Measurements from ENCODE around the gene STXBP4.

STXBP4 gene

DNA sequence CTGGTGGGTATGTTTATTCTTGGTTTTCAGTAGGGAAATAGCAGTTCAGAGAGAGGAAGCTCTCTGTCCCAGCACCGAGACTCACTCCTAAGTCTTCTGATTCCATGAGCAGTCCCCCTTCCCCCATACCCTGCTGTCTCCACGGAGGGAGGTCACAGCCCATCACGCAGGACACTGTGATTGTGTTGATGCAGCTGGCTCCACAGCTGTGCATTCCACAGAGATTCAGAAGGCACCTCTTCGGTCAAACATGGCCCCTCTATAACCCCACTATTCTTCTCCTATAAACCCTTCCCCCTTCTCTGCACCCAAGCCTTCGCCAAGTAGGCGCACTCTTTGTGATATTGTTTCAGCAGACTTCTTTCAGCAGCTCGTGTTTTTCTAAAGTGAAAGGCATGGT is 191.9 kb downstream of the STXBP4 start:
- TF ChIP-seq, protein P1, sequence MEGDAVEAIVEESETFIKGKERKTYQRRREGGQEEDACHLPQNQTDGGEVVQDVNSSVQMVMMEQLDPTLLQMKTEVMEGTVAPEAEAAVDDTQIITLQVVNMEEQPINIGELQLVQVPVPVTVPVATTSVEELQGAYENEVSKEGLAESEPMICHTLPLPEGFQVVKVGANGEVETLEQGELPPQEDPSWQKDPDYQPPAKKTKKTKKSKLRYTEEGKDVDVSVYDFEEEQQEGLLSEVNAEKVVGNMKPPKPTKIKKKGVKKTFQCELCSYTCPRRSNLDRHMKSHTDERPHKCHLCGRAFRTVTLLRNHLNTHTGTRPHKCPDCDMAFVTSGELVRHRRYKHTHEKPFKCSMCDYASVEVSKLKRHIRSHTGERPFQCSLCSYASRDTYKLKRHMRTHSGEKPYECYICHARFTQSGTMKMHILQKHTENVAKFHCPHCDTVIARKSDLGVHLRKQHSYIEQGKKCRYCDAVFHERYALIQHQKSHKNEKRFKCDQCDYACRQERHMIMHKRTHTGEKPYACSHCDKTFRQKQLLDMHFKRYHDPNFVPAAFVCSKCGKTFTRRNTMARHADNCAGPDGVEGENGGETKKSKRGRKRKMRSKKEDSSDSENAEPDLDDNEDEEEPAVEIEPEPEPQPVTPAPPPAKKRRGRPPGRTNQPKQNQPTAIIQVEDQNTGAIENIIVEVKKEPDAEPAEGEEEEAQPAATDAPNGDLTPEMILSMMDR (IDR thresholded peaks at IDR 0.05; ENCODE audit: borderline replicate concordance, control extremely low read depth, extremely low read depth, insufficient read depth, missing control alignments), result no peak

DNA sequence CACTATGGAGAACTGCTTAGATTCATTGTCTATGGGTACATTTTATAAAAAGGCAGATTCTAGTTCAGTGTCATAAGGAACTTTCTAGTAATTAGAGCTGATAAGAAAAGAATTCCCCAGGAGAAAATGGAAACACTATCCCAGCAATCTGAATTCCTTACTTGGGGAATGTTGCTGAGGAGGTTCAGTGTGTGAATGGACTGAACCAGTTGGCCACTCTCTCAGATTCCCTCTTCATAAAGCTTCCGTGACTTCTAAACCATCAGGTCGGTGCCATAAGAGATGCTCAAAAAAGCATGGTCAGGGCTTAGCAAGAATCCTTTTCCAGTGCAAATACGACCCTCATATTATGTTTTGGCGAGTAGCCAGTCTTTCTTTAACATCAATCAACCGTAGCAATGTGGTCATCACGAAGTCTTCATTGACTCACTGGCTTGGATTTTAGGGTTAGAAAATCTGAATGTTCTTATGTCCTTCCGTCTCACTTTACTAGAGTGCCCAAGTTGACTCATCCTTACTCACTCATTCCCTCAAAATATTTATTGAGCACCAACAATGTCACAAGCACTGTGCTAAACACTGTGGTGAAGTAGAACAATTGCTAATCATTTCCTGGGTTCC is 193.5 kb downstream of the STXBP4 start:
- DNase-seq (ENCODE audit: low spot score), result no peak
- TF ChIP-seq, protein P1 (IDR thresholded peaks at IDR 0.05; ENCODE audit: borderline replicate concordance, control extremely low read depth, extremely low read depth, insufficient read depth, missing control alignments), result no peak
- in situ Hi-C loops (cut with MboI; ENCODE audit: low sequenced_read_pairs, unreplicated experiment), result no loop called here

More for the DNA sequence above, 191.9 kb downstream of the STXBP4 start:
- DNase-seq (ENCODE audit: low spot score), result no peak
- in situ Hi-C loops (cut with MboI; ENCODE audit: low sequenced_read_pairs, unreplicated experiment), result no loop called here

DNA sequence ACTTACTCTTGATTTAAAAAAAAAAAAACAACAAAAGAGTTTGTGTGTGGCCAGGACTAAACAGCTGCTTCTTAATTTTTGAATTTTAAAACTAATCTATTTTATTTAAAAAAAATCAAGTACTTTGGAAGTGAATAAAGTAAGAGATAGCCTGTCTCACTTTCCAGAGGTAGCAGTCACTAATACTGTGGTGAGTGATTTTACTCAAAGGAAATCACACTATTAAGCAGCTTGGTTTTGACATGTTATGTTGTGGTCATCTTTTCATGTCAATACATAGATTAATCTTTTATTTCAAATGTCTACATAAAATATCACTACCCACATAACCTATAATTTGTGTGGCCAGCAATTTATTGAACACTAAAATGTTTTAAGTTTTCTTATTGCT is 194.0 kb downstream of the STXBP4 start:
- DNase-seq (ENCODE audit: low spot score), result no peak
- in situ Hi-C loops (cut with MboI; ENCODE audit: low sequenced_read_pairs, unreplicated experiment), result no loop called here
- TF ChIP-seq, protein P1 (IDR thresholded peaks at IDR 0.05; ENCODE audit: borderline replicate concordance, control extremely low read depth, extremely low read depth, insufficient read depth, missing control alignments), result no peak

DNA sequence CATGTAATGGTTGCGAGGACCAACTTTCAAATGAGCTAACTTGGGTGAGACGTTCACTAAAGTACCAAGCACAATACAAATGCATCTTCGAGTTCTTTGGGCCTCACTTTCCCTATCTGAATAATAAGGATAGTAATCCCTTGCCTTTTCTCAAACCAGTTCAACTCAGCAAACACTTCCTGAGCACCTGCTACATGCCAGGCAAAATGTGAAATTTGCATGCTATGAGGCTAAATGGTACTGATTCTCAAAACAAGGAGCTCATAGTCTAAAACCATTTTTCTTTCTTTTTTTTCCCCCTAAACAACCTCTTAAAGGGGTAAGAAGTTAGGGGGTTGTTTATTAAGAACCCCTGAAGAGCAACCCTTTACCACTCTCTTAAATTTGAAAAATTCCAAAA is 194.8 kb downstream of the STXBP4 start:
- no peak for DNase-seq (ENCODE audit: low spot score)
- TF ChIP-seq, protein P1 (IDR thresholded peaks at IDR 0.05; ENCODE audit: borderline replicate concordance, control extremely low read depth, extremely low read depth, insufficient read depth, missing control alignments), result no peak
- in situ Hi-C loops (cut with MboI; ENCODE audit: low sequenced_read_pairs, unreplicated experiment), result no loop called here

DNA sequence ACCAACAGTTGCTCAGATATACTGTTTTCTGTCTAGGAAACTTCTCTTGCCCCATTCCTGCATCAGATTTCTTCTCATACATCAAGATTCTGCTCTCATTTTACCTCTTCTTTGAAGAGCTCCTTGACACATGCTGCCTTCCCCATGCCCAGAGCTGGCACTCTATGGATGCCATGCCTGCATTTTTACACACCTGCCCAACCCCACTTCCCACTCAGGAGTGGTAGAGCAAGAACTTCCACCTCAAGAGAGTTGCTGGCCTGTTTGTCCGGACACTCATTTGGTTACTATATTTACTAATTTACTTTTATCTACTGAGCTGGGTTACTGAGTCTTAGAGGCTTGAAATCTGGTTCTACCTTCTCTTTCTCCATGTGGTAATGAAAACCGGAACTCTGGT is 197.9 kb downstream of the STXBP4 start:
- TF ChIP-seq, protein P1 (IDR thresholded peaks at IDR 0.05; ENCODE audit: borderline replicate concordance, control extremely low read depth, extremely low read depth, insufficient read depth, missing control alignments), result no peak
- in situ Hi-C loops (cut with MboI; ENCODE audit: low sequenced_read_pairs, unreplicated experiment), result no loop called here
- DNase-seq (ENCODE audit: low spot score), result no peak

DNA sequence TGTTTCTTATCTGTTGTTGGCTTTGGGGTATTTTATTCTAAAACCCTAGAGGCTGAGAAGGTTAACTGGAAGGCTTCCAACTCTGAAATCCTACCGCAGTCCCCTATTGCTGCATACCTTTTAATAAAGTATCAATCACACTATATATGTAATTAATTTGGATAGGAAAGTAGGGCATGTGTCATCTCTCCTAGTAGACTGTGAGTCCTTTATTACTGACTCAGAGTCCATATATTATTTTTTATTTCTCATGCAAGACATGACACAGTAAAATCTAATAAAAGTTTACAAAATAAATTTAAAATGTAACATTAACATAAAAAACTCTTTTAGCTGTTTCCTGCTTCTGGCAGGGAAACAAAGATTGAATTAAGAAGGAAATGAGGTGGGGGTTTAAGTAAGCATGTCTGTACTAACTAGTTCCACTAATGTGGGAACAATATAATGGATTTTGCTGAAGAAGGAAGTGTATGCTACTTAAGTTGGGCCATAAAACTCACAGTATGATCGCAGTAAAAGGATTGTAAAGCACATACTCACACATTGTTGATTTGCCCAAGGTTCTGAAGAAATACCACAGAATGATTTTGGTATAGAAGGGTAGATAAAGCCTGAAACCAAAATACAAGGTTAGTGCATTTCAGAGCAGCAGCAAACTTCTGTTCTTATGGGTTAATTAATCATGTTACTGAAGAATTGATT is 198.6 kb downstream of the STXBP4 start:
- TF ChIP-seq, protein P1 (IDR thresholded peaks at IDR 0.05; ENCODE audit: borderline replicate concordance, control extremely low read depth, extremely low read depth, insufficient read depth, missing control alignments), result no peak
- no peak for DNase-seq (ENCODE audit: low spot score)
- in situ Hi-C loops (cut with MboI; ENCODE audit: low sequenced_read_pairs, unreplicated experiment), result no loop called here
